Activated CD4-positive, alpha-beta T cell treated with anti-CD3 and anti-CD28 coated beads for 36 hours (primary cell): ENCODE data around the gene MAD1L1. TPM values are rescaled to one million over a fixed set of nuclear protein-coding genes. Genes with fewer than 3 reads are reported as not detected.

ENCODE experiments used
- ATAC-seq: fragments of 200-7000 bp; cut with Tn5 transposase; one replicate; pipeline ENCODE4 v1.10.0; 2021; ENCODE audit warnings: mild to moderate bottlenecking, moderate library complexity
- CTCF ChIA-PET: fragments of 350-600 bp; sonication (Branson Sonifier 250); formaldehyde crosslinking; loops from one replicate; lab custom pipeline; 2021; ENCODE audit warnings: antibody characterized with exemption; lab: Charles Lee
- POLR2A ChIA-PET: fragments of 350-600 bp; sonication (Branson Sonifier 250); formaldehyde crosslinking; loops from one replicate; lab custom pipeline; 2021; ENCODE audit warnings: antibody characterized with exemption, inconsistent platforms; lab: Charles Lee
- DNase-seq: peaks from one replicate; pipeline ENCODE4 v3.0.0-alpha.2; 2020
- H3K27ac Mint-ChIP-seq: one replicate; pipeline ENCODE4 v1.8.0; 2021; ENCODE audit warnings: mixed read lengths
- H3K27me3 Mint-ChIP-seq: one replicate; pipeline ENCODE4 v1.8.0; 2021; ENCODE audit warnings: mixed read lengths
- H3K36me3 Mint-ChIP-seq: one replicate; pipeline ENCODE4 v1.8.0; 2021; ENCODE audit warnings: low read depth, mixed read lengths
- H3K4me1 Mint-ChIP-seq: one replicate; pipeline ENCODE4 v1.8.0; 2021; ENCODE audit warnings: mixed read lengths
- H3K4me3 Mint-ChIP-seq: one replicate; pipeline ENCODE4 v1.8.0; 2021; ENCODE audit warnings: mild to moderate bottlenecking, moderate library complexity, mixed read lengths
- H3K9me3 Mint-ChIP-seq: one replicate; pipeline ENCODE4 v1.8.0; 2021; ENCODE audit warnings: low read depth, mixed read lengths
- intact Hi-C, 2 experiments: fragments of 100-400 bp; cut with DNase I in 1 of 2; cut with micrococcal nuclease in 1 of 2; formaldehyde crosslinking; loops; one replicate each; pipeline versions ENCODE4 v1.14.2 to v1.15.1; 2022 to 2024; cut with DNase I, micrococcal nuclease
- total RNA-seq, 2 experiments: library from RNA; stranded (reverse); gene quantifications; one replicate each; pipeline ENCODE4 v1.2.3, GENCODE V29; 2021

The MAD1L1 gene
- total RNA-seq, 2 experiments from 2014 or later, result 50.2 to 61.7 TPM

DNA sequence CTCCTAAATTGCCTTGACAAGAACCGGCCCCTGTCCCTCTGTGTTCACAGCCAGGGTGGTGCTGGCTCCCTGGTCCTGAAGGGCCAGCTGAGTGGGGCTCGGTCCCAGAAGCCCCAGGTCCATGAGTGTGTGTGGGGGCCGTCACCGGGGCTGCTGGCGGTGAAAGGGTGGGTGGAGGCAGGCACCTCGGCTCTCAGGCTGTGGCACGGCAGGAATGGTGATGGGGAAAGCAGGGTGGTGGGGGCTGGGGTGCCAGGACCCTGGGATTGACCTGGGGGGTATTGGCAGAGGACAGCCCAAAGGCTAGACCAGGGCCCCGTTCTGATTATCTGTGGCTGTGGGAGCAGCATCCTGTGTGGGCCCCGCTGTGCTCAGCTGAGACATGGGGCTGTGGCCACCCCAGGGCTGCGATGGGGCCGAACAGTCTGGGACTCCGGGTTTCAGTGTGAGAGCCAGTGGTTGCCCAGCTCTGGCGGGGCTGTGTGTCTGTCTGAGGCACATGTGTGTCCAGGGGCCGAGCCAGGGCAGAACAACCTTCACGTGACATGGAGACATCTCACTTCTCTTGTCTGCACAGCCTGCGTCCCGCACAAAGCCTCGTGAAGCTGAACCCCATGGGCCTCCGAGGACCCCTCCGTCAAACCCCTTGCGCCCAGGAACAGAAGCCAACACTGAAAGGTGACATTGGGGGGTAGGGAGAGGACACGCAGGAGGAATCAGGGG, 418.5 kb downstream of the MAD1L1 start:
- Mint-ChIP-seq H3K4me1 (peaks cover 13% of the 10 kb centered on the region), H3K9me3 (no peaks in the 10 kb centered on the region), H3K4me3 (no peak overlapping the region), H3K36me3 (no peaks in the 10 kb centered on the region), H3K27ac (no peak overlapping the region), H3K27me3 (no peaks in the 10 kb centered on the region)
- POLR2A ChIA-PET, result no interaction called here
- ATAC-seq, result no peak
- intact Hi-C loops, result no loop called here
- no peak for DNase-seq
- CTCF ChIA-PET, result no interaction called here

DNA sequence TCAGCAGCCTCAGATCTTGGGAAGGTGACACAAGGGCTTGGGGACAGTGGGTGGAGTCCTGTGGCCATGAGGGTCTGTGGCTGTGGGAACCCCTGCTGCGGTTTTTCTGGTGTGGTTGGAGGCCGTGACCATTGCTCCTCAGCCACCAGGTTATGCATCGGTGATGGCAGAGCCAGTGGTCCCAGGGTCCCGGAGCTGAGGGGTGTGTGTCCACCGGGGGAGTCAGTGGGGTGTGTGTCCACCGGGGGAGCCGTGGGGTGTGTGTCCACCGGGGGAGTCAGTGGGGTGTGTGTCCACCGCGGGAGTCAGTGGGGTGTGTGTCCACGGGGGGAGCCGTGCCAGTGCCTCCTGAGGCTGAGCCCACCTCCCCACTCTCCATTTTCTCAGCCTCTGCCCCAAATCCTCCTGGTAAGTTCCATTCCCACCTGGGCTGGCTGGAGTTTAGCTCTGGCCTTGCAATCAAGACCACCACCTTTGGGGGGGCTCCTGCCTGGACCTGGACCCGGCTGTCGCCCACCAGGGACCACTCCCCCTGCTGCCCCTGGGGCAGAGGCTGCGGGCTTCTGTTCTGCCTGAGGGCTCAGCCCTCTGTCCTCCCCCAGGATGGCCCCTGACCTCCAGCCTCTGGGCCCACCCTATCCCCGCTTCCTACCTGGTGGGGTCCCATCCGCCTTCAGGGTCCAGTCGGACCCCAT, 419.2 kb downstream of the MAD1L1 start:
- DNase-seq (no peak), ATAC-seq (no peak)
- H3K4me3 Mint-ChIP-seq, result no peak overlapping the region
- peaks cover 7% of the 10 kb centered on the region for H3K4me1 Mint-ChIP-seq
- CTCF ChIA-PET, result interaction anchor here (1.1 kb wide), 1 partner anchor 150 kb away, joined by 3 read pairs; no protein-coding TSS in a partner anchor
- H3K36me3 Mint-ChIP-seq, result no peaks in the 10 kb centered on the region
- no peaks in the 10 kb centered on the region for H3K27me3 Mint-ChIP-seq
- intact Hi-C loops, result no loop called here
- POLR2A ChIA-PET, result no interaction called here
- no peak overlapping the region for H3K27ac Mint-ChIP-seq
- no peaks in the 10 kb centered on the region for H3K9me3 Mint-ChIP-seq

DNA sequence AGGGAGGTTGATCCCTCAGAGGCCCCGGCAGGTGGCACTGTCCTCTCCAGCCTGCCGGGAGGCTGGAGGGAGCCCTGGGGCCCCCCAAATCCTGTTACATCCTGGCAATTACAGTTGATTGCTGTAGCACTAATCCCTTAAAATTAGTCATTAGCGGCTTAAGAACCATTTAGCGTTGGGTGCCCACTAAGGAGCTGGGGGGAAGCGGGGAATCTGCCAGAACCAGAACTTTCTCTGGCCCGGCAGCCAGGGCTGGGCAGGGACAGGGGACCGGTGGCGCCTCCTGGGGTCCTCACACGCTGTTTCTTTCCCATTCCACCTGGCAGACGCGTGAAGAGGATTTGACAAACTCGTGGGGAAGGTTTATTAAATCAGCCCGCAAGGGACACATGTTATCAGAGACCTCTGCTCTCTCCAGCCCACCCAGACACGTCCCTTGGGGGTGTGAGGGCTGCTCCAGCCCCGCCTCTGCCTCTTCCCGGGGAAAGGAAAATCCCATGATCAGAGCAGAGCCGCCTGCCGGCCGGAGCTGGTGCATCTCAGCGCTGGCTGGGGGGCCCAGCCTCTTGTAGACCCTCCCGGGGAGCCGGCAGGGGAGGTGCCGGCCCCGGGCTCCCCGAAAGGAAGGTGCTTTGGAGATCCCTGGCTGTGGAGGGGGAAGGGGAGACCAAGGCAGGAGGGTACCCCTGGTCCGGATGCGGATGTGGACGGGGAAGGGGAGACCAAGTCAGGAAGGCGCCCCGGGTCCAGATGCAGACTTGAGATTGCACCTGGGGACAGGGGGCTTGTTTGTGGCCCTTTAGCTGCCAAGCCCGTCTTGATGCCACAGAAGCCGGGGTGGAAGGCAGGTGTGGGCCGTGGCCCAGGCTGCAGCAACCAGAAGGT, 420.0 kb downstream of the MAD1L1 start:
- Mint-ChIP-seq H3K27ac (no peak overlapping the region), H3K9me3 (no peaks in the 10 kb centered on the region), H3K36me3 (no peaks in the 10 kb centered on the region), H3K27me3 (no peaks in the 10 kb centered on the region), H3K4me3 (no peak overlapping the region), H3K4me1 (peaks cover 2% of the 10 kb centered on the region)
- intact Hi-C loops, result no loop called here
- CTCF ChIA-PET, result interaction anchor here (1.1 kb wide), 1 partner anchor 149 kb away, joined by 3 read pairs; no protein-coding TSS in a partner anchor
- ATAC-seq, result no peak
- no peak for DNase-seq
- POLR2A ChIA-PET, result no interaction called here

DNA sequence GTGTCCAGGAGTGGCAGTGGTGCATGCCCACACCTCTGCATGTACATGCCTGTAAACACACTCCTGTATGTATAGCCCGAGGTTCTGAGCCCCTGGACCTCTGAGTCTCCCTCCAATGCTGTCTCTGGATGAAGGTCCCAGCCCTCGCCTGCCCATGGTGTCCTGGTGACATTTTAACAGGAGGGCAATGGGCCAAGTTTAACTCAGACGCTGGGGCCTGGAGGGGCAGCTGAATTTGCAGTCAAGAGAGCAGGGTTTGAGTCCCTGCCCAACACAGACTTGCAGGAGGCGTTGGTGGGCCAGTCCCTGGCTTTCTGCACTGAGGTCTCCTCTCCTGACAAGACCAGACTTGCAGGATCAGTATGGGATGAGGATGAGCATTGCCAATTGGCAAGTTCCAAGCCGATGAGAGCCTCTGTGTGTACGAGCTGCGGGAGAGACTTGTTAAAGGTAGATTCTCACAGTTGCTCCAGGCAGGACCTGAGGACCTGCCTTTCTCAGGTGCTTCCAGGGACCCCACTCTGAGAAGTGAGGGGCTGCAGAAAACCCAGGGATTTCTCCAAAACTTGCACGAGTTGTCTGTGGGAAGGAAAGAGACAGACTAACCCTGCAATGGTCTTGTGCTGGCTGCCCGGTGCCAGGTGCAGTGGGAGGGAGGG, 420.8 kb downstream of the MAD1L1 start:
- CTCF ChIA-PET, result no interaction called here
- Mint-ChIP-seq H3K4me1 (peaks cover 2% of the 10 kb centered on the region), H3K27me3 (no peaks in the 10 kb centered on the region), H3K36me3 (no peaks in the 10 kb centered on the region), H3K4me3 (no peak overlapping the region), H3K27ac (no peak overlapping the region), H3K9me3 (no peaks in the 10 kb centered on the region)
- intact Hi-C loops, result no loop called here
- POLR2A ChIA-PET, result no interaction called here
- DNase-seq (no peak), ATAC-seq (no peak)

DNA sequence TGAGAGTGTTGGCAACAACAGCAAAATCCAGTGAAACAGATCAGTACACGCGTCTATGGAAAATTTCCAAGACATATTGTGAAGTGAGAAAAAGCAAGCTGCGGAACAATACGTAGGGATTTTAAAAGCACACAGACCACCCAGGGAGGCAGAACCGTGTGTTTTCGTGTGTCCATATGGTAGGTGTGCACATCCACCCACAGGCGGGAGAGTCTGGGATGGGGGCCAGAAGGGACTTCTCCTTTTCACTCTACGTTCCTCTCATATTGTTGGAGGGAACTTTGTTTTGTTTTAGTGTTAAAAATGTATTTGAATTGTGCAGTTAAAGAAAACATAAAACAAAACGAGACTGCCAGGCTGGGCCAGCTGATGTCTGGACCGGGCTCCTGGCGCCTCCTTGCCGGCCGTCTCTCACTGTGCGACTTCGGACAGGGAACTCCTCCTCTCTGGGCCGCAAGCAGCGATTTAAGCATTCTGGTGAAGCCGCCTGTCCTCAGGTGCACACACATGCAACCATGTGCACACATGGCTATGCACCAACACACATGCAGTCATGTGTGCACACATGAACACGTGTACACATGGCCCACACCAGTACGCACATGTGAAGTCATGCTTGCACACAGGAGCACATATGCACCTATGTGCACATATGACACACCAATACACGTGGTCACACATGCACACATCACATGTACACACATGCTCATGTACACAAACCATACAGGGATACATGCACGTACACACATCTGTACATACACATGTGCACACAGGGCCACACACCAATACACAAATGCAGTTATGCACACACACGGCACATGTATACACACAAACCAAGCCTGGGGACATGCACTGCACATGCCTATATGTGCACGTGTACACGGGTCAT, 421.5 kb downstream of the MAD1L1 start:
- CTCF ChIA-PET, result no interaction called here
- no peaks in the 10 kb centered on the region for H3K4me1 Mint-ChIP-seq
- DNase-seq, result no peak
- H3K9me3 Mint-ChIP-seq, result no peaks in the 10 kb centered on the region
- no peak overlapping the region for H3K4me3 Mint-ChIP-seq
- H3K36me3 Mint-ChIP-seq, result no peaks in the 10 kb centered on the region
- H3K27me3 Mint-ChIP-seq, result no peaks in the 10 kb centered on the region
- H3K27ac Mint-ChIP-seq, result no peak overlapping the region
- ATAC-seq, result no peak
- intact Hi-C loops, result no loop called here
- POLR2A ChIA-PET, result no interaction called here

DNA sequence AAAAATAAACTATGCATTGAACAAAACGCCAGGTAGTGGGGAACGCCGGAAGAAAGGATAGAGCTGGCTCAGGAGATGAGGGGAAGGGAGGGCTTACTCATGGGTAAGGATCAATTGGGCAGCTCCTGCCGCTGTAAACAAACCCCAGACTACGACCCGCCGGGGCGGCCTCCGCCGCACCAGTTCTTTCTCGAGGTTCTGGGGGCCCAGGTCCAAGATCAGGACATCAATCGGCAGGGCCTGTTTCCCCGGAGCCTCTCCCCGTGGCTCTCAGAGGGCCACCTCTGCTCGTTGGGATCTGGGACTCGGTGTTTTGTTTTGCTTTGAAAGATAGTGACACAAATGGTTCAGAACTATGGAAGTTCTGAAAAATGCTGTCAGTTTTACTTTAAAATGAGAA, 422.2 kb downstream of the MAD1L1 start:
- DNase-seq (no peak), ATAC-seq (no peak)
- Mint-ChIP-seq H3K27me3 (no peaks in the 10 kb centered on the region), H3K4me1 (no peaks in the 10 kb centered on the region), H3K36me3 (no peaks in the 10 kb centered on the region), H3K9me3 (no peaks in the 10 kb centered on the region), H3K27ac (no peak overlapping the region), H3K4me3 (no peak overlapping the region)
- intact Hi-C loops, result no loop called here
- ChIA-PET POLR2A (no interaction called here), CTCF (no interaction called here)

DNA sequence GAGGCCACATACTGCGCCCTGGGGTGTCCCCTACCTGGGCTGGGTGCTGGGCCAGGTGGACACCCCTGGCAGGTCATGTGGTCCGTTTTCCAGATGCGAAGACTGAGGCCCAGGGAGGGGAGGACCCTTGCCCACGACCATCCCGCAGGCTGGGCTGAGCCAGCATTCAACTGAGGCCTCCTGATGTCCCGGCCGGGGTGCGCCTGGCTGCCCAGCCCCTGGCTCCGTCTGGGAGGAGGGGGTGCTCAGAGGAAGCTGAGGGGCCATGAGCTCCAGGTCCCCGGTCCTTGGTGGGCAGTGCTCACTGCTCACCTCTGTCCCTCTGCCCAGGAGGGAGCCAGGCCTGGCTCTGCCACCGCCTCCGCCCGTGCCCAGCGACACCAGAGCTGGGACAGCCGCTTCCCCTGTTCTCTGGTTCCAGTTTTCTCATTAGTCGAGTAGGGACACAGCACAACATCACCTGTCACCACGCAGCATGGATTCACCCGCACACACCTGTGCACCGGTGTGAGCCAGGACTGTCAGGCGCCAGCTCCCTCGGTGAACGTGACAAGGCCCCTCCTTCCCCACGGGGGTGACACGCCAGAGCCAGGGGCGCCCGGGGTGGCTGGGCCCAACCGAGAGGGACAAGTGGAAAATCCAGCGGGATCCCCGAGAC, 423.0 kb downstream of the MAD1L1 start:
- DNase-seq (no peak), ATAC-seq (no peak)
- Mint-ChIP-seq H3K9me3 (no peaks in the 10 kb centered on the region), H3K4me3 (no peak overlapping the region), H3K27ac (no peak overlapping the region), H3K27me3 (no peaks in the 10 kb centered on the region), H3K4me1 (no peaks in the 10 kb centered on the region), H3K36me3 (no peaks in the 10 kb centered on the region)
- POLR2A ChIA-PET, result no interaction called here
- intact Hi-C loops, result no loop called here
- CTCF ChIA-PET, result no interaction called here

DNA sequence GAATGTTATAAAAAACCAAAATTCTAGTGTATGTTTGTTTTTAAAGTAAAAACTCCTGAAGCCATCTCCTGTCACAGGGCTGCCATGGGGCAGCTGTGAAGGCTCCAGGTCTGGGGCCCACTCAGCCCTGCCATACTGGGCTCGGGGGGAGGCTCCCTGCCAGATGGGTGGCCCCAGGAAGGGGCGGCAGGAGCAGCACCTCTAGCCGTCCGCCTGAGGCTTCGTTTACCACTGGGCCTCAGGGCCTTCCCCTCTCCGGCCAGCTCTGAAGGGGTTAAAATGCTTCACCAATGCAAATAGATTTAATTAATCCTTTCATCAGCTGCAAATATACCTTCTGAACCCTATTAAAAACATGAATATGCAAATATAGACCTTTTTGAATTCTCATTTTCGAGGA, 423.7 kb downstream of the MAD1L1 start:
- DNase-seq (no peak), ATAC-seq (no peak)
- H3K27ac Mint-ChIP-seq, result no peak overlapping the region
- no peaks in the 10 kb centered on the region for H3K27me3 Mint-ChIP-seq
- no peaks in the 10 kb centered on the region for H3K9me3 Mint-ChIP-seq
- ChIA-PET POLR2A (no interaction called here), CTCF (no interaction called here)
- no peak overlapping the region for H3K4me3 Mint-ChIP-seq
- no peaks in the 10 kb centered on the region for H3K36me3 Mint-ChIP-seq
- intact Hi-C loops, result no loop called here
- H3K4me1 Mint-ChIP-seq, result no peaks in the 10 kb centered on the region

DNA sequence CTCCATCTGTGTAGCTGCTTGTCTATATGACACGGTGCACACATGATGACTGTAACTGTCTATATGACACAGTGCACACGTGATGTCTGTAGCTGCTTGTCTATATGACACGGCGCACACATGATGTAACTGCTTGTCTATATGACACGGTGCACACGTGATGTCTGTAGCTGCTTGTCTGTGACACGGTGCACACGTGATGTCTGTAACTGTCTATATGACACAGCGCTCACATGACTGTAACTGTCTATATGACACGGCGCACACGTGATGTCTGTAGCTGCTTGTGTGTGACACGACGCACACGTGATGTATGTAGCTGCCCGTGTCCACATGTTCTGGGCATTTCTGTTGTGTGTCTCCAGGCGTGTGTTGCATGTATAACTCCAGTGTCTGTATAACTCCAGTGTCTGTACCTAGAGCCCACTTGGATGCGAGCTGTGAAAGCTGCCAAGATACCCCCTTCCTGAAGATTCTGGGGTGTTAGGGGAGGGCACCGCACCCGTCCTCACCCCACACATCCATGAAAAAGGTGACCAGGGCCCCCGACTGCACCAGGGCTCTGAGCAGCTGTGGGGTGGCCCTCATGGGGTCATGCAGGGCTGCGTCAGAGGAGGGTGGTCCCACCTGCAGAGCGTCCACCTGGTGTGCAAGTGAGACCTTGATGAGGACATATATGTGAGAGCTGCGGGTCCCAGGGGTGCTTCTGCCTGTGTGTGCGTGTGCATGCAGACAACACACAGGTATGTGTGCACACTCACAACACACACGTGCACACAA, 424.7 kb downstream of the MAD1L1 start:
- ChIA-PET CTCF (interaction anchor here (0.6 kb wide), 1 partner anchor 863 kb away, joined by 3 read pairs; no protein-coding TSS in a partner anchor), POLR2A (no interaction called here)
- Mint-ChIP-seq H3K4me3 (no peak overlapping the region), H3K36me3 (no peaks in the 10 kb centered on the region), H3K27ac (no peak overlapping the region), H3K4me1 (no peaks in the 10 kb centered on the region), H3K9me3 (no peaks in the 10 kb centered on the region), H3K27me3 (no peaks in the 10 kb centered on the region)
- ATAC-seq (no peak), DNase-seq (no peak)
- intact Hi-C loops, result no loop called here

DNA sequence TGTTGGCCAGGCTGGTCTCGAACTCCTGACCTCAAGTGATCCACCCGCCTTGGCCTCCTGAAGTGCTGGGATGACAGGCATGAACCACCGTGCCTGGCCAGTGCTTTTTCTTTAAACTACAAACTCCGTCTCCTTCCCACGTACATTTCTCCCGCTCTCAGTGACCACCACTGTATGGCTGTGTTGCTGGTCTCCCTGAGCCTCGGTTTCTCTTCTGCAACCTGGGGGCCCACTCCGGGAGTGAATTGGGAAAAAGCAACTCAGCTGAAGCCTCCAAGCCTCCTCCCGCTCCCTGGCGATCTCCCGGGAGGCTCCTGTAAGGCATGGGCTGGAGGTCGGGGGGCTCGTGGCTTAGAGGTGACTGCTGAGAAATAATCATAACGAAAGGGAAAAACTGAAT, 426.4 kb downstream of the MAD1L1 start:
- ATAC-seq (no peak), DNase-seq (no peak)
- H3K4me3 Mint-ChIP-seq, result no peak overlapping the region
- no peaks in the 10 kb centered on the region for H3K36me3 Mint-ChIP-seq
- H3K27ac Mint-ChIP-seq, result no peak overlapping the region
- H3K4me1 Mint-ChIP-seq, result no peaks in the 10 kb centered on the region
- intact Hi-C loops, result no loop called here
- H3K9me3 Mint-ChIP-seq, result no peaks in the 10 kb centered on the region
- CTCF ChIA-PET, result no interaction called here
- POLR2A ChIA-PET, result no interaction called here
- no peaks in the 10 kb centered on the region for H3K27me3 Mint-ChIP-seq
